HG03342 (cell line): ENCODE data around the gene IFITM10.
"Not testable (repeated sequence)": the region's sequence is repeated elsewhere in the genome, so short reads cannot be mapped to it uniquely, and the experiment has no call there.

ENCODE experiments used
- ATAC-seq: cut with Tn5 transposase; IDR thresholded peaks from one replicate; pipeline ENCODE4 v1.9.1; 2021; ENCODE audit warnings: mild to moderate bottlenecking, moderate library complexity; ENCODE audit not compliant: unreplicated experiment

The IFITM10 gene

GRCh38 chr11:1778141-1778911 lies 27.9 kb upstream of the IFITM10 start:
- ATAC-seq = no peak

GRCh38 chr11:1777737-1778136 lies 27.3 kb upstream of the IFITM10 start:
- no peak for ATAC-seq

DNA sequence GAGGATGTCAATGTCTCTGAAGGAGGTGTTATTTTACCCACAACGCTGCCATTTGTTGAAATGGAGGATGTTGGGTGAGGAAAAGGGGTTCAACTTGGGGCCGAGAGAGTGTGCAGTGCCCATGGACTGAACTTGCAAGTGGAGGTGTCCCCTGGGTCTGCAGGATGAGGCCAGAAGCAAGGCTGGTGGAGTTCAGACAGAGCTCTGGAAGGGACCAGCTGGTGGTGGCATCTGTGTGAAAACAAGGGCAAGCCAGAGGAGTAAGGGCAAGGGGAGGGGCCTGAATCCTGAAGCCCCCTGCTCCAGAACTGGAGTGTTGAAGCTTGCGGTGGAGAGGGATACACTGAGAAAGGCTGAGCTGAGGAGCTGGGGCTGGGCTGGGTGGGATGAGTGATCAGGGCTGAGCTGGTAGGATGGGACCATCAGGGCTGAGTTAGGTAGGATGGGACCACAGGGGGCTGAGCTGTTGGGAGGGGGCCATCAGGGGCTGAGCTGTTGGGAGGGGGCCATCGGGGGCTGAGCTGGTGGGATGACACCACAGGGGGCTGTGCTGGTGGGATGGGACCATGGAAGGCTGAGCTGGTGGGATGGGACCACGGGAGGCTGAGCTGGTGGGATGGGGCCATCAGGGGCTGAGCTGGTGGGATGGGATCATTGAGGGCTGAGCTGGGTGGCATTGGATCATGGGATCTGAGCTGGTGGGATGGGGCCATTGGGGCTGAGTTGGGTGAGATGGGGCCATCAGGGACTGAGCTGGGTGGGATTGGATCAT lies 26.7 kb upstream of the IFITM10 start:
- ATAC-seq = no peak

GRCh38 chr11:1776331-1776851 lies 26.0 kb upstream of the IFITM10 start:
- ATAC-seq = no peak

GRCh38 chr11:1774886-1775285 lies 24.5 kb upstream of the IFITM10 start:
- no peak for ATAC-seq

DNA sequence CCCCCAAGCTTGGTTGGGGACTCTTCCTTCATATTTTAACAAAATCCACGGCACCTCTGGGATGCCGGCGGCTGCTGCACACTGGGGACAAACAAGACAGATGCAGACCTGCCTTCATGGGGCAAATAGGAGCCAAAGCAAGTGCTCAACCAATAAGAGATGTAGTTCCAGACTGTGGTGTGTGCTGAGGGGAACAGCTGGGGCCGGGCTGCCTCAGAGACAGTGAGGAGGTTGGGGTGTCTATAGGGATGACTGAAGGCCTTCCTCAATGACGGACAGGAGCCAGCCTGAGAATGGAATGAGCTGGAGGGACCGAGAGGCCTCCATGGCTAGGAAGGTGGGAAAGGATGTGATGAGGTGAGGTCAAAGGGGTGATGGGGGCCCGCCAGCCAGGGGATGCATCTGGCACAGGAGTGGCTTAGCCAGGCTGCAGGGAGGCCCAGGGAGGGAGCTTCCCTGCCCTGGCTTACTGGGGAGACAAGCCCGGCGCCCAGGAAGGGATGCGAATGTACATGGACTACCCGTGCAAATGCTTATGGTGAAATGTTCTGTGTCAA lies 23.7 kb upstream of the IFITM10 start:
- no peak for ATAC-seq

GRCh38 chr11:1773131-1773993 lies 23.0 kb upstream of the IFITM10 start:
- ATAC-seq = no peak

DNA sequence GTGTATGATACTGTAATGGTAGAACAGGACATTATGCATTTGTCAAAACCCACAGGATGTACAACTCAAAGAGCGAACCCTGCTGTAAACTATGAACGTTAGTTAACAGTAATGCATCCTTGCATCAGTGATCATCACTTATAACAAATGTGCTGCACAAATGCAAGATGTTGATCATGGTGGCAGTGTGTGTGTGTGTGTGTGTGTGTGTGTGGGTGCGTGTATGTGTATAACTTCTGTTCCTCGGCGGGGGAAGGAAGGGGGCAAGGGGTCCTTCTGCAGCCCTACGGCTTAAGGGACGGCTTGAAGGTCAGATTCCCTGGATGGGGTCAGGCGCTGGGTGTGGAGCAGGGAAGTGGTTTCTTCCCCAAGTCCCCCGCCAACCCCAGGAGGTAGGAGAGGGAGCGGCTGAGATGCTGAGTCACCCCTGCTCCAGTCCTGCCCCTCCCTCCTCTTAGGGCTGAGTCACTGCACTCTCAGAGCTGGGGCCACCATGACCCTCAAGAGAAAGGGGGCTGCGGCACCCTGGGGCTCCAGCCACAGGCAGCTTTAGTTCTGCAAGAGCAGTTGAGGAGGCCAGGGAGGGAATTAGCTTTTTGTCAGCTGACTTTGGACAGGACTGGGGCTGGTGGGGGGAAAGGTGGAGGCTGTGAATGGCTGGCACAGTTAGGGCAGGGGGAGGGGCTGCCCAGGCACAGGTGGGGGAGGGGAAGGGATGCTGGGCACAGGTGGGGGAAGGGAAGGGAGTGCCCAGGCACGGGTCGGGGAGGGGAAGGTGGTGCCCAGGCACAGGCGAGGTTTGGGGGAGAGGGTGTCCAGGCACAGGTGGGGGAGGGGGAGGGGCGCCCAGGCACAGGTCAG lies 22.1 kb upstream of the IFITM10 start:
- ATAC-seq = no peak

GRCh38 chr11:1771700-1772099 lies 21.3 kb upstream of the IFITM10 start:
- ATAC-seq = no peak

- ATAC-seq = no peak
These were observed 20.9 kb upstream of the IFITM10 start for GRCh38 chr11:1771273-1771672.

DNA sequence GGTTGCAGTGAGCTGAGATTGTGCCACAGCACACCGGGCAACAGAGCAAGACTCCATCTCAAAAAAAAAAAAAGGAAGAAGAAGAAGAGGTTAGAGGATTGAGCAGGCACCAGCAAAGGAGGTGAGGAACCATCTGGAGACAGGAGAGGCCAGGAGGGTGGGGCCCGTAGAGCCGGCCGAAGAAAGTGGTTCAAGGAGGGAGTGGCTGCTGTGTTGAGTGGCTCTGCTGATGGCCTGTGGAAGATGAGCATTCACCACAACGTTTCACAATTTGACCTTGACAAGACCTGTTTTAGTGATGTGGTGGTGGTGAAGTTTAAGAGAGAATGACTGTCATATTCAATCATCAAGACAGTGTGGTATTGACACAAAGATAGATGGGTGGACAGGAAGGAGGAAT lies 20.1 kb upstream of the IFITM10 start:
- no peak for ATAC-seq

DNA sequence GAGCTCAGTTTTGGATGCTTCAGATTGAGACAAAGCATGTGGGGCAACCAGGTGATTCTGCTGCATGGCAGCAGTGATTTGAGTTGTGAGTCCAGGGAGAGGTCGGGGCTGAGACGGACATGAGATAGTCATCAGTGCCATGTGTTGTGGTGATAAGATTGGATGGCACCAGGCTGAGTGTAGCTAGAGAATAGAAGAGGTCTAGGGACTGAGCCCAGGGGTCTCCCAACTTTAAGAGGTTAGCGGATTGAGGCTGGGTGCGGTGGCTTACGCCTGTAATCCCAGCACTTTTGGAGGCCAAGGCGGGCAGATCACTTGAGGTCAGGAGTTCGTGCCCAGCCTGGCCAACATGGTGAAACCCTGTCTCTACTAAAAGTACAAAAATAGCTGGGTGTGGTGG lies 19.7 kb upstream of the IFITM10 start:
- no peak for ATAC-seq

DNA sequence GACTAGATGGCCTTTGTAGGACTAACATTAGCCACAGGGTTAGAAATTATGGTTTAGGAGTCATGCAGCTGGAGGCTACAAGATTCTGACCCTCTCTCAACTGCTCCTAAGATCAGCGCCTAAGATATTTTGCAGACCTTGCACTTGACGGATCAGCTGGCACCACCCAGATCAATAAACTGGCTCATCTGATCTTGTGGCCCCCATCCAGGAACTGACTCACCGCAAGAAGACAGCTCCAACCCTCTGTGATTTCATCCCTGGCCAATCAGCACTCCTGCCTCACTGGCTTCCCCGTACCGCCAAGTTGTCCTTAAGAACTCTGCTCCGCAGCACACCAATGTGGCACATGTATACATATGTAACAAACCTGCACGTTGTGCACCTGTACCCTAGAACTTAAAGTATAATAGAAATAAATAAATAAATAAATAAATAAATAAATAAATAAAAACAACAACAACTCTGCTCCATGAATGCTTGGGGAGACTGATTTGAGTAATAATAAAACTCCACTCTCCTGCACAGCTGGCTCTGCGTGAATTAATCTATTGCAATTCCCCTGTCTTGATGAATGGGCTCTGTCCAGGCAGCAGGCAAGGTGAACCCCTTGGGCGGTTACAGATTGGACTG lies 19.0 kb upstream of the IFITM10 start:
- ATAC-seq = not testable (repeated sequence)

GRCh38 chr11:1768141-1768469 lies 17.7 kb upstream of the IFITM10 start:
- ATAC-seq = no peak

GRCh38 chr11:1767399-1768140 lies 17.2 kb upstream of the IFITM10 start:
- no peak for ATAC-seq

- no peak for ATAC-seq
These were observed 16.5 kb upstream of the IFITM10 start for GRCh38 chr11:1766719-1767398.

GRCh38 chr11:1765871-1766718 lies 15.7 kb upstream of the IFITM10 start:
- ATAC-seq = no peak
